Uterus (tissue), 2 donors: ENCODE measurements around the gene KRT4.

ENCODE experiments used
- CTCF ChIP-seq, 4 experiments: fragments of 200-600 bp in 2 of 4; fragments of 450-650 bp in 2 of 4; sonication (generic) in 2 of 4; IDR thresholded peaks; one replicate each; pipeline ENCODE4 v1.5.1; 2016 to 2019; ENCODE audit warnings: antibody characterized with exemption in 4 of 4, mild to moderate bottlenecking in 2 of 4, moderate library complexity in 1 of 4
- POLR2A ChIP-seq, 2 donors: fragments of 450-650 bp; IDR thresholded peaks; one replicate each; pipeline ENCODE4 v1.6.1; 2016; ENCODE audit warnings: antibody characterized with exemption in 2 of 2, mild to moderate bottlenecking in 1 of 2, moderate library complexity in 1 of 2

GRCh38 chr12:52783563-52784316 lies 30.2 kb downstream of the KRT4 start:
- no peak for TF ChIP-seq CTCF (IDR thresholded peaks at IDR 0.05)
- no peak for TF ChIP-seq POLR2A (IDR thresholded peaks at IDR 0.05)
